ENCODE results near the gene KCNAB1.

DNA sequence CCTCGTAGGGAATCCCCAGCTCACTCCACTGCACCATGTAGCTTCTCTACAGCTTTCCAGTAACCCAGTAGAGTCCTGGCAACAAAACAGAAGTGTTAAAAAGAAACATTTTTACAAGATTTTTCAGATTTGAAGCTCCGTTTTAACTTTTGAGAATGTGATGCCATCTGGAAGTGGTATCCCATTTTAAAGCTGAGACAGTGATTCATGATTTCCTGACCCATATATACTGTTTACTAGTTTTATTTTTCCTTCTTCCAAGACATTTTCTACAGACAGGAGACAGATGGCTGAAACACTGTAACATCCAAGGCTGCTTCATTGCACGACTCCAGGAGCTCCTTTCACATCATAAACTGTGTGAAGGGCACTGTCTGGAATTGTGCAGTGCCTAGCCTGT, 30.3 kb upstream of the KCNAB1 start:
- TF ChIP-seq JUND (IDR thresholded peaks at IDR 0.05) (no peak), POLR2A (IDR thresholded peaks at IDR 0.05; ENCODE audit: borderline replicate concordance, extremely low read depth, insufficient read depth, insufficient read length) (no peak), ZFX (IDR thresholded peaks at IDR 0.05) (no peak), SP1 (IDR thresholded peaks at IDR 0.05; ENCODE audit: low read depth) (no peak), POLR2AphosphoS5 (IDR thresholded peaks at IDR 0.05; ENCODE audit: low read depth, low read length) (no peak)
- TF ChIP-seq, protein P1, sequence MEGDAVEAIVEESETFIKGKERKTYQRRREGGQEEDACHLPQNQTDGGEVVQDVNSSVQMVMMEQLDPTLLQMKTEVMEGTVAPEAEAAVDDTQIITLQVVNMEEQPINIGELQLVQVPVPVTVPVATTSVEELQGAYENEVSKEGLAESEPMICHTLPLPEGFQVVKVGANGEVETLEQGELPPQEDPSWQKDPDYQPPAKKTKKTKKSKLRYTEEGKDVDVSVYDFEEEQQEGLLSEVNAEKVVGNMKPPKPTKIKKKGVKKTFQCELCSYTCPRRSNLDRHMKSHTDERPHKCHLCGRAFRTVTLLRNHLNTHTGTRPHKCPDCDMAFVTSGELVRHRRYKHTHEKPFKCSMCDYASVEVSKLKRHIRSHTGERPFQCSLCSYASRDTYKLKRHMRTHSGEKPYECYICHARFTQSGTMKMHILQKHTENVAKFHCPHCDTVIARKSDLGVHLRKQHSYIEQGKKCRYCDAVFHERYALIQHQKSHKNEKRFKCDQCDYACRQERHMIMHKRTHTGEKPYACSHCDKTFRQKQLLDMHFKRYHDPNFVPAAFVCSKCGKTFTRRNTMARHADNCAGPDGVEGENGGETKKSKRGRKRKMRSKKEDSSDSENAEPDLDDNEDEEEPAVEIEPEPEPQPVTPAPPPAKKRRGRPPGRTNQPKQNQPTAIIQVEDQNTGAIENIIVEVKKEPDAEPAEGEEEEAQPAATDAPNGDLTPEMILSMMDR (IDR thresholded peaks at IDR 0.05 in 2 of 3, conservative IDR thresholded peaks at IDR 0.05 in 1 of 3; ENCODE audit: borderline replicate concordance in 1 of 3, insufficient read depth in 1 of 3, low read depth in 2 of 3, low read length in 2 of 3) = no peak
- TF ChIP-seq, protein P2, sequence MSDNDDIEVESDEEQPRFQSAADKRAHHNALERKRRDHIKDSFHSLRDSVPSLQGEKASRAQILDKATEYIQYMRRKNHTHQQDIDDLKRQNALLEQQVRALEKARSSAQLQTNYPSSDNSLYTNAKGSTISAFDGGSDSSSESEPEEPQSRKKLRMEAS (IDR thresholded peaks at IDR 0.05) = no peak

All from HCT116 (cell line).